ENCODE measurements around the gene SLC22A6.
"Not testable (repeated sequence)": the region's sequence is repeated elsewhere in the genome, so short reads cannot be mapped to it uniquely, and the experiment has no call there.

Gene SLC22A6

DNA sequence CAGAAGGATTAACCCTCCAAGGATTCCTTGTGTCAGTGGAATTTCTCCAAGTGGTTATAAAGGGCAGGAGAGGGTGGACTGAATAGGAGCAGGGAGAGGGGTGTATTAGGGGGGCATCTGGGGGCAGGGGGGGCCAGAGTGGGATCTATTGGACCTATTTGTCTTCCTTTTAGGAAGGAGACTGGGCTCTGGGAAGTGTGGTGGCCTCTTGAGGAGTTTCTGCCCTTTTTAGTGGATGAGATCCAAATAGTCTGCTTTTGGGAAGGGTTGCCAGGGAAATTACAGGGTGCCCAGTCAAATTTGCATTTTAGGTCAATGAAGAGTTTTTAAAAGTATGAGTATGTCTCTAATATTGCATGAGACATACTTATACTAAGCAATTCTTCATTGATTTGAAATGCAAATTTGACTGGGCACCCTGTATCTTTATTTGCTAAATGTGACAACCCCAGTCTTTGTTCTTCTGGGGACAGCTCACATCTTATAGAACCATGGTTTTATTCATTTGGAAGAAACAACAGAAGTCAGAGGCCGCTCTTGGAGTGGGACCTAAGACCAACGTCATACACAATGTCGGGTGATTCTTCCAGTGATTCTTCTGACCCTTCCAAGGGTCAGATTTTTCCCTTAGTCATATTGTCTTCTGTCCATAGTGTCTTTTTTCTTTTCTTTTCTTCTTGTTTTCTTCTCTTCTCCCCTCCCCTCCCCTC is 429 bp upstream of the SLC22A6 start:
- no peak for DNase-seq

DNA sequence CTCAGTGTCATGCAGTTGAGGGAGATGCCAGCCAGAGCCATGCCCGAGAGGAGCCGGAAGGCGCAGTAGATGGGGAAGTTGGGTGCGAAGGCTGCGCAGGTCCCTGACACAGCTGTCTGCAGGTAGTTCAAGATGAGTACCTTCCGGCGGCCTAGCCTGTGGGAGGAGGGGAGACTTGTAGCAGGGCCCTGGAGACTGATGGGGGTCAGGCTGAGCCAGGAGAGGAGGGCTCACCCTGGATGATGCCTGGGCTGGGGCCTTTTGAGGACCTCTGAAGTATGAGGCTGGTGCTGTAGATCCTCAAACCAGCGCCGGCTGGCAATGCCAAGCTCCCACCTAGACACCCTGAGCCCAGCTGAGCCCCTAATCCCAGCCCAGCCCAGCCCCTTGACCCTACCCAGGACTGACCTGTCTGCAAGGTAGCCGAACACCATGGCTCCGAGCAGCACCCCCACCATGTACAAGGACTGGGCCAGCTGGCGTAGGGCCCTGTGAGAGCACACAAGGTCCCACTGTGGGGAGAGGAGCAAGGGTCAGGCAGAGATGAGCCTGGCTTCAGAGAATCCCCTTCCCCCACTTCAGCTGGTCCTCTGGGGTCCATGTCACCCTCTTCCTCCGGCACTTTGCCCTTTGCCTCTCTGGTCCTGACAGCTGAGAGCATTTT is 1.1 kb downstream of the SLC22A6 start:
- no peak for DNase-seq

DNA sequence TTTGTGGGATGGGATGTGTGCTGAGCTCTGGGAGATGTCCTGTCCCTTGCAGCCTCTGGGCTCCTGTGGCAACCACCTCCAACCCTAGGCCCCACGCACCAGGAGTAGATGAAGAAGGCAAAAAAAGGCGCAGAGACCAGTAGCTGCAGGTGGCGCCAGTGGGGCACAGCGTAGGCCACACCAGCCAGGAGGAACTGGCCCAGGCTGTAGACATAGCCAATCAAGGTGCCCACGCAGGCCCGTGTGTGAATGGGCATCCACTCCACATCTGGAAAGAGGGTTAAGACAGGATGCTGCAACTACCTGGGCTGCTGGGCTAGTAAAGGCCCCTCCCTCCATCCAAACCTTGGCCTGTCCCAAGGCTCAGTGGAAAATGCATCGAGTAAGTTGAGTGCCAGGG is 3.0 kb downstream of the SLC22A6 start:
- no peak for DNase-seq

DNA sequence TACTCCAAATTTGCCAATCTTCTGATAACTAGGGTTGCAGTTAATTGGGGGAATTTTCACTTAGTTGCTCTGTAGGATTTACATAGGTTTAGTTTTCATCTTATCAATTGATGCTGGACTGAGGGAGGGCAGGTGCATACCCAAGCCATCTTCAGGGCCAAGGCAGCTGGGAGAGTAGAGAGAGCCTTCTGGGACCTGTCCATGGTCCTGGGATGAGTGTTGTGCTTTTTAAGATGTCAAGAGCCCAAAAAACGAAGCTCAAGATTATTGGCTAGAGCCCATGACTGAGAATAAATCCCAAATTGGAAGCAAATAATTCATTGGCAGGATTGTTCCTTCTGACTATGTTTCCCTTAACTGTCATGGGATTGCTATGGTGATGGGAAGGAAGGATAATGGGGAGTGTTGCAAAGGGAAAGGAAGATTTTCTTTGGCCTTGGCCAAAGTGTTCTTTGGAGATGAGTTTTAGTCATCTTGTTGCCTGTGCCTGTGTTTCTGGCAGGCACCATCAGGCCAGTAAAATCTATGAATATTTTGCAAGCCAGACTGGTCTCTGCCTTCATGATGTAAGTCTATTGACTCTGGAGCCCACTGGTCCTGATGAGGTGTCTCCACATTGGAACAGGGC is 4.5 kb downstream of the SLC22A6 start:
- DNase-seq, result no peak

DNA sequence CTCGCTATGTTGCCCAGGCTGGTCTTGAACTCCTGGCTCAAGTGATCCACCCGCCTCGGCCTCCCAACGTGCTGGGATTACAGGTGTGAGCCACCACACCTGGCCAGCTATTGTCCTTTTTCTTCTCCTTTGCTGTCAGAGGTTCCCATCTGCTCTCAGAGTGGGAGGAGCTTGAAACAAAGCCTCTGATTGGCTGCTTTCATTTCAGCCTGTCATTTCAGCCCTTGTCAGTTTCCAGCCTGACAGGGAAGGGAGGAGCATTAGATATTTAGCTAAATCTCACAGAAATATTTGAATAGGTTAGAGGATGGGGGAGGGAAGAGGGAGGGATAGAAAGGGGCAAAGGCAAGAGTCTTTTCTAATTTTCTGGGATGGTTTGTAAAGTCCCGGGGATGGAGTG is 8.7 kb downstream of the SLC22A6 start:
- DNase-seq, result no peak

DNA sequence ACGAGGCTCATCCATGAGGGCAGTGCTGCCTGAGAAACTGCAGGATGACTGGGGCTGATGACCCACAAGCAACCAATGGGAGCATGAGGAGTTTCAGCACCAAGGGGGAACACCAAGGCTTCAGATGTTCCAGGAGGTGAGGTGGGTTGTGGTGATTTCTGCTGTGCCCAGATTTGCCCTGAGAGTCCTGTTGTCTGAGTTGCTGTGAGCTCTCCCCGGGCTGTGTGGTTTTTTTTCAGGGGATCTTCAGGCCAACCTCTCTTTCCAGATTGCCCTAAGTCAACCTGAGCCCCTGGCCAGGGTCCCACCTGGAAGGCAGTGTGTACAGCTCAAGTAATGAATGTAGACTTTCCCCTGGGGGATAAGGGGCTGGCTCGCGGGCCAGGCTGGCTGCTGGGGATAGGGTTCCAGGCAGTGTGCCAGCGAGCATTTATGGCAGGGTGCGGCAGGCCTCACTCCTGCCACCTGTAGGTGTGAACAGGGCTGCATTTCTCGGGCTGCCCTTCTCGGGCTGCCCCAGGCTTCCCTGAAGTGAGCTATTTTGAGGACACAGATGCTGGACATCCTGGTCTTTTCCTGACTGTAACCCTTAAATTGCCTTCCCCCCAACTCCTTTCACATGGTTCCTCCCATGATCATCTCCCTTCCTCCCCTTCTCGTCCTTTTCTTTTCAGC is 9.8 kb downstream of the SLC22A6 start:
- peak; percentile 40 for DNase-seq

DNA sequence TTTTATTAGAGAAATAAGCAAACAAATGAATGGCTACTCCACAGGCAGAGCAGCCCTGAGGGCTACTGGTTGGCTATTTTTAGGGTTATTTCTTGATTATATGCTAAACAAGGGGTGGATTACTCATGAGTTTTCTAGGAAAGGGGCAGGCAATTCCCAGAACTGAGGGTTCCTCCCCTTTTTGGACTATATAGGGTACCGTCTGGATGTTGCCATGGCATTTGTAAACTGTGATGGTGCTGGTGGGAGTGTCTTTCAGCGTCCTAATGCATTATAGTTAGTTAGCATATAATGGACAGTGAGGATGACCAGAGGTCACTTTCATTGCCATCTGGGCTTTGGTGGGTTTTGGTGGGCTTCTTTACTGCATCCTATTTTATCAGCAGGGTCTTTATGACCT is 19.2 kb downstream of the SLC22A6 start:
- no peak for DNase-seq

DNA sequence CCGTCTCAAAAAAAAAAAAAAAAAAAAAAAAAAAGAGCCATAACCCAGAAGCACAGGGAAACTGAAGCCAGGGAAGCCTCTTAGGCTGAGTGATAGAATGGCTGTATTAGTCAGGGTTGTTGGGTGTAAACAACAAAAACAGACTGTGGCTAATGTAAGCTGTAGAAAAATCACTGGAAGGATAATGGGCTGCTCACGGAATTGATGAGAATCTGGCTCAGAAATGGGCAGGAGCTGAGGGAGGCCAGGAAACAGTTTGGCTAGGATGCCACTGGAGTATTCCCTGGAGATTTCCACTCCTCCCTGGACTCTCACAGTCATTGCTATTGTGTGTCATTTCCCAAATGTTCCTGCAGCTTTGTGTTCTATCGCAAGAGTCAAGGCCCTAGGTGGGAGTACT is 22.4 kb downstream of the SLC22A6 start:
- no peak for DNase-seq

DNA sequence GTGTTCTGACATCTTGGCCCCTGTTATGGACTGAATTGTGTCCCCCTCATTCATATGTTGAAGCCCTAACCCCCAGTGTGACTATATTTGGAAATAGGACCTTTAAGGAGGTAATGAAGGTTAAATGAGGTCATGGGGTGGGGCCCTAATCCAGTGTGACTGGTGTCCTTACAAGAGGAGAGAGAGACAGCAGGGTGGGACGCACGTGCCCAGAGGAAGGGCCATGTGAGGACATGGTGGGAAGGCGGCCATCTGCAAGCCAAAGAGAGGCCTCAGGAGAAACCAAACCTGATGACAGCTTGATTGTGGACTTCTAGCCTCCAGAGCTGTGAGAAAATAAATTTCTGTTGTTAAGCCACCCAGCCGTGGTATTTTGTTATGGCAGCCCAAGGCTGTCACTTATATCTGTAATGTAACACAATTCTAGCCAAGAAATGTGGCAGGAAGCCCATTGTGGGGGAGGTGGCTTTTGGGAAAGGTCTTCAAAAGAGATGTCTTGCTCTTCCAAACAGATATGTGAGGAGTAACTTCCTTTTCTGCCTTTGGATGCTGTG is 23.7 kb downstream of the SLC22A6 start:
- DNase-seq, result no peak

DNA sequence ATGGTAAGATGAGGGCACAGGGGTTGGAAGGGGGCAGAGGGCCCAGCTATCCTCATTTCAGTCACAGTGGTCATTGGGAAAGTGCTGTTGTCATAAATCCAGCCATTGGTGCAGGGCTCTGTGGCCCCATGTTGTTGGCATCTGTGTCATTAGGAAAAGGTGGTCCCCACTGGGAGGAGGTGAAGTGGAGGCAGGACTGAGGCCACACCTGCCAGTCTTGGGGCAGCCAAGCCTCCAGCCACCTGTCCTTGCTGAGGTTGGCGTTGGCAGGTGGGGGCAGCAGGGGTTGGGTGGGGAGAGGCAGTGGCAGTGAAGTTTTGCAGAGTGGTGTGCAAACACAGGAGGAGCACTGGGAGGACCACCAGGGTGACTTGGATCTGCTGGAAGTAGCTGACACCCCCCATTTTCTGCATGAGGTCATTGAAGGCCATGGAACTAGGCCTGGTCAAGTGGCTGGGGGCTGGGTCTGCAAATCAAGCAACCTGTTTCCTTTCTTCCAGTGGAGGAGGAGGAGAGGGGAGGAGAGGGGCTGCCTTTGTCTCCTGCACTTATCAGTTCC is 25.3 kb downstream of the SLC22A6 start:
- DNase-seq, result no peak

DNA sequence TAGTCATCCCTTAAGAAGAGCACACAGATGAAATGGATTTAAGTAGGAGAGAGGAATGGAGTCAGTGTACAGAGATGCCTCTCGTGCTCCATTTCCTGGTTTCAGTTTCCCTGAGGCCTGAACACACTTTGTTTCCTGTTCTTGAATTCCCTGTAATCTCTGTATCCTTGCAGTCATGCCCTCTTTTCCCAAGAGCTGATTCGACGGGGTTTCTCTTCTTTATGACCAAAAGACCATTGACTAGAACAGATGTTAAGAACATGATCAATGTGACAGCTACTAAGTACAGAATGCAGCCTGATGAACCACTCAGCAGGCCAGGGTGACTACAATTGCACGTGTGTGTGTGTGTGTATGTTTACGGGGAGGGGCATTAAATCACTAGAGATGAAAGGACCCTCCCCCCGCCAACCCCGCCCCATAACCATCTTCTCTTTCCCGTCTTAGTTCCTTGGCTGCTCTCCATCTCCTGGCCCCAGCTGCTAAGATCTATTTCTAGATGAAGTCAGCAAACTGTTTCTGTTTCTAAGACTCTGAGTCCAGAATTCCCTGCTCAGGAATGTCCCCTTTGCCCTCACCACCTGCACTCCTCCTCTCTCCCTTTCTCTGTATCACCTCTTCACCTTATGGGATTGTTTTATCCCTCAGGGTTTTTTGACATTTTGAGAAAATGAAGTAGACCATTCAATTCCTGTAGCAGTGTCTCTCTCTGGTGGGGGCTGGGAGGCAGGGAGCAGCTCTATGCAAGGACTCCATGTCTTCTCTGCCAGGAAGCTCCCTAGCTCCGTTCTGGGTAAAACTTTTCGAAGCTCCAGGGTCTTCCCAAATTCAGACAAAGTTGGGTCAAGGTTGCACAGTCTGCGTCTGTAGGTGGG is 26.0 kb downstream of the SLC22A6 start:
- DNase-seq, result no peak

DNA sequence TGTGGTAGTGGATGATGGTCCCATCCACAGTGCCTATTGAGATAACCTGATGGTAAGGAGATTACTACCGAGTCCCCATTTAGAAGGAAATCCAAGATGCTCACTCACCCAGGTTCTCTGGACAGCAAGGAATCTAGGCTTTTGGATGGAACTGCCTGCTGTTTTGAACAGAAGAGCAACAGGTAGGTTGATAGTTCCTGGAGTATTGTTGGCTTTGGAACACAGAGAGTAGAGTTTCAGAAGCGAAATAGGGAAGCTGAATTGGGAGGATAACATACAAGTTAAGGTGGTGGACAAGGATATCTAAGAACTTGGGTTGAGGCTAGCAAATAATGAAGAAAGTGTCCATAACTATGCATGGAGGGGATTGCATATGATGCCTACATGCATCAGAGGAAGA is 27.6 kb downstream of the SLC22A6 start:
- DNase-seq, result no peak

DNA sequence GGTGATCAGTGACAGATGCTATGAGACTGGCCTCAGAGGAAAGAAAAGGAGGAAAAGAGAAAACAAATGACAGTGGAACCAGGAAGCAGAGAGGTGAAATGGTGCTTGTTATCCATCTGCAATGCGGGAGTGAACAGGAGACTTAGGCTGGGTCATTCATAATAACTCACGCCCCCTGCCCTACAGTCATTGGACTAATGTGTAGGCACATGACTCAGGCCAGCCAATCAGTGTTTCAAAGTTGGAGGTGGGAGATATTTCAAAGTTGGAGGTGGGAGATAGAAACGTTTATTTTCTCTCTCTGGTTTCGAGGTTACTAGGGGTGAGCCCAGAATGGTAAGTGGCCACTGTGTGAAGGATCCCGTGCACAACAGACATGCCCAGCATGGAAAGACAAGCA is 30.3 kb downstream of the SLC22A6 start:
- DNase-seq, result no peak

DNA sequence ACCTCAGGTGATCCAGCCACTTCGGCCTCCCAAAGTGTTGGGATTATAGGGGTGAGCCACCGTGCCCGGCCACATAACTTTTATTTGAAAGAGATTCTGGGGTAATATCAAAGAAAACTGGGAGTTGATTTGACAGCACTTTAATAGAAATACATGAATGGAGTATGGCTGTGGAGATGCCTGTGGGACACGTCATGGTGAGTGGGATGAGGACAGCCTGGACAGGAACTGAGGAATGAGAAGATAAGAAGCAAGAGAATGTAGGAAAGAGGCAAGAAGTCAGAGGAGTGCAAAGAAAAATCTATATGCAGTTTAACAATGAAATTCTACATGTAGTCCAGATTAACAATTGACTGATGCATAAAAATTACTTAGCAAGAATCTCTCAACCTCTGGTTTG is 31.0 kb downstream of the SLC22A6 start:
- DNase-seq, result no peak

DNA sequence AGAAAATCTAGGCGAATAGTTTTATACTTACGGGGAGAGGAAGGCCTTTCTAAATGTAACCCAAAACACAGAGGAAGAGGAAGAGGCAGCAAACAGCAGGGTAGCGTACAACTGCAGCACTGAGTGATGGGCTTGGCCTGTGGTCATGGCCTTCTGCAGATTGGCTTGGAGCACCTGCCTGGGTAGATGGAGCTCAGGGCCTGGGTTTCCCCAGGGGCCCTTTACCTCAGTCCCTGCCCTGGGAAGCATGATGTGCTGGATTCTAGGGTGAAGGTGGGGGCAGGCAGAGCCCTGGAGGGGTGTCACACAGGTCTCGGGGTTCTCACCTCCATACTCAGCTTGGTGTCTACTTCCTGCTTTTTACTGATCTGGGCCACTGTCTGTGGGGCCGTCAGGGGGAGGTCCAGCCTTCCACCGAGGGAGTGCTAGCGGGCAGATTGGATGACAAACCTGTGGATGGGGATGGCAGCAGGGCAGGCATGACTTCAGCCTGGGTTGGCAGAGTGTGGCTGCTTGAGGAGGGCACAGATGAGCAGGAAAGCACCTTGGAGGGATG is 35.9 kb downstream of the SLC22A6 start:
- no peak for DNase-seq

DNA sequence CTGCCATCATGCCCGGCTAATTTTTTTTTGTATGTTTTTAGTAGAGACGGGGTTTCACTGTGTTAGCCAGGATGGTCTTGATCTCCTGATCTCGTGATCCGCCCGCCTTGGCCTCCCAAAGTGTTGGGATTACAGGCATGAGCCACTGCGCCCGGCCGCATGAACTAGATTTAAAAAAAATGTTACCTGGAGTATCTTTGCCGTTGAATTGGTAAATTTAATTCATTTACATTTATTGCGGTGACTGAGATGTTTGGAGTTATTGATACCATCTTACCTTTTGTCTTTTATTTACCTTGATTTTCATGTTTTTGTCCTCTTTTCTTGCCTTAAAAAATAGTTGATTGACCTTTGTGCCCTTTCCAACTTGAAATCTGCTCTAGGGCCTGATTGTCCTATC is 39.2 kb downstream of the SLC22A6 start:
- DNase-seq, result not testable (repeated sequence)

DNA sequence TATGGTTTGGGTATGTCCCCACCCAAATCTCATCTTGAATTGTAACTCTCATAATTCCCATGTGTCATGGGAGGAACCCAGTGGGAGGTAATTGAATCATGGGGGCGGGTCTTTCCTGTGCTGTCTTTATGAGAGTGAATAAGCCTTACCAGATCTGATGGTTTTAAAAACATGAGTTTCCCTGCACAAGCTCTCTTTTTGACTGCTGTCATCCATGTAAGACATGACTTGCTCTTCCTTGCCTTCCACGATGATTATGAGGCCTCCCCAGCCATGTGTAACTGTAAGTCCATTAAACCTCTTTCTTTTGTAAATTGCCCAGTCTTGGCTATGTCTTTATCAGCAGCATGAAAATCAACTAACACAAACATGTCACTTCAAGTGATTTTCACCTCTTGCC is 47.2 kb downstream of the SLC22A6 start:
- not testable (repeated sequence) for DNase-seq

DNA sequence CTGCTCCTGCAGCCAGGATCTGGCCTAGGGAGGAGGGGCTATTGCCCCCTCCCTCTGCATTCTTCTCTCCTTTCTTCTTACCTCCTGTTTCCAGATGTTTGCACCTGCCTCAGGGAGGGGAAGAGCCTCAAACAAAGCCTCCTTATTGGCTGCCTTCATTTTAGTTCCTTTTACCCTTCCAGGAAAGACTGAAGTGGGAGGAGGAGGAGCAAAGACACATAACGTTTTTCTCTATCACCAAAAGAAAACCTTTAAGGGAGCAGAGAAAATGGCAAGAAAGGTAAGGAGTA is 50.3 kb downstream of the SLC22A6 start:
- no peak for DNase-seq

DNA sequence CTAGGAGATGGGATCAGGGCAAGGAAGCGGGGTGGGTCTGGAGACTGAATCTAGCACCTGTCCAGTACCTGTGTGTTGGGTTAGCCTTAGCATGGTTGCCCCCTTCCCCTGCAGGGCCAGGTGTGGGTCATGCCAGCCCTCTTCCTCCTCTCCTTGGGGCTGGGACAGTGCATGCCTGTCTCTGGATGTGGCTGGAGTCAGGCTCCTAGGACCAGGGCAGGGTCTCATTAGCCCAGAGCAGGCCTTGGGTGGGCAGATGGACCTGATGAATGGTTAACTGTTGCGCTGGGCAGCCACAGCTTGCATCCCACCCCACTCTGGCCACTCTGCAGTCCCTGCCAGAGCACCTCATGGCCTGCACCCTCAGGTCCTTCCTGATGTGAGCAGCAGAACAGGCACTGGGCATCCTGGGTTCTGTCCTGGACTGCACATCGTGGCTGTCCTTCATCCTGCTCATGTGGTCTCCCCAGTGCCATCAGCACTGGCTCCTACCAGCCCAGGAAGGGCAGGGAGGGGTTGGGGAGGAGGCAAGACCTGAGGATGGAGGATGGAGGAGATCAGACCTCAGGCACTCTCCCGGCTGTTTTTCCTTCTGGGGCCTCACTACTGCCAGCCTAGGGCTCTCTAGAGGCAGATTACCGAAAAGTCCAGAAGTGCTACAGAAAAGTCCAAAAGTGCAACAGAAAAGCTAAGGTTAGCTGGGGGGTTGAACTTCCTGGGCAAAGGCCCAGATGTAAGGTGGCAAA is 50.8 kb downstream of the SLC22A6 start:
- no peak for DNase-seq

DNA sequence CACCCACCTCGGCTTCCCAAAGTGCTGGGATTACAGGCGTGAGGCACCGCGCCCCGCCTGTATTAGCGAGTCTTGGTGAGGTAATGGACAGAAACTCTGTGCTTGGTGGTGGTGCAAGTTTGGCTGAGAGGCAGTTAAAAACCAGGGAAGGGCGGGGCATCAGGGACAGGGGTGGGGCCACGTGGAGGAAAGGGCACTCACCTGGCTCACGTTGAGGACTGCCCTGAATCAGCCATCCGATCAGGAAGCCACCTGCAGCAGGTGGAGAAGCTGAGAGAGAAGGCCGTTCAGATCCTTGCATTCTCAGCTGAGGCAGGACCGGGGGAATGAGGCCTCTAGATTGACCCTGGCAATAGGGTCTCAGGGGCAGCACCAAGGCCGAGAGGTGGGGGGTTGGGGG is 51.5 kb downstream of the SLC22A6 start:
- DNase-seq, result no peak

Measured in stimulated activated CD8-positive, alpha-beta memory T cell treated with anti-CD3 and anti-CD28 coated beads, Interleukin-4, amount 100 ng/mL, for 48 hours (primary cell).